Measurements from ENCODE around the gene FBLN5. TPM values are rescaled to one million over a fixed set of nuclear protein-coding genes. Genes with fewer than 3 reads are reported as not detected.

Gene FBLN5
- total and polyA plus RNA-seq, 2 donors (not counting 1 experiment from before 2014, with no cell fraction given), result 33.4 to 47.5 TPM

DNA sequence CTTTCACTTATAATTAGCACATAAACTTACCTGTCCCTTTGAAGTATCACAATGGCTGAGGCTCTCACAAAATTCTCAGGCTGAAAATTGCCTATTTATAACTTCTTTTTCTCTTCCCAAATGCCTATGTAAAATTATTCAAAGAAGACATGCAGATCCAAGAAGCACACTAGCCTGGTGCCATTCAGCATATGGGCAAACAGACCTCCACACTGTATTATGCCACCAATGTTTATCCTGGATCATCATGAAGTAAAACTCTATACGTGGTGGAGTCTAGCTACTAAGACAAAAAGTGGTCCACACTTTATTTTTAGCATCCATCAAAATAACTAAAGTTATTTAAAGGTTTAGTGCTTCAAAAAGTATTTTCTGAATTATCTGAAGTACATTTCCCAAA, 95.9 kb downstream of the FBLN5 start:
- Histone ChIP-seq H3K36me3 (ENCODE audit: control insufficient read depth, insufficient read depth, low read length) (no peaks in the 10 kb centered on the region), H3K27me3 (ENCODE audit: control insufficient read depth, insufficient read depth, low read length) (no peaks in the 10 kb centered on the region), H3K79me2 (ENCODE audit: control insufficient read depth, insufficient read depth, low read length) (no peaks in the 10 kb centered on the region), H3K9me3 (ENCODE audit: control insufficient read depth, insufficient read depth, low read depth, low read length) (no peaks in the 10 kb centered on the region), H3K4me1 (ENCODE audit: control insufficient read depth, extremely low read depth, insufficient read depth, low read length) (no peaks in the 10 kb centered on the region), H3K4me2 (ENCODE audit: extremely low read depth, insufficient read depth, low read length) (no peak overlapping the region), H4K20me1 (ENCODE audit: control insufficient read depth, extremely low read depth, insufficient read depth, low read length) (no peaks in the 10 kb centered on the region), H3K4me3 (replicated peaks in 1 of 4; ENCODE audit: control extremely low read depth in 1 of 4, insufficient read depth in 1 of 4, low read depth in 3 of 4, low read length in 4 of 4) (no peak overlapping the region), H3K9ac (ENCODE audit: insufficient read depth, low read length) (no peak overlapping the region), H2AFZ (ENCODE audit: low read length) (no peak overlapping the region), H3K27ac (ENCODE audit: insufficient read depth, low read length) (no peak overlapping the region)
- DNase-seq (ENCODE audit: low read depth in 2 of 2), result no peak
- no peak for TF ChIP-seq EZH2 (IDR thresholded peaks at IDR 0.05; ENCODE audit: low read length, missing control alignments)
- TF ChIP-seq, protein P1, sequence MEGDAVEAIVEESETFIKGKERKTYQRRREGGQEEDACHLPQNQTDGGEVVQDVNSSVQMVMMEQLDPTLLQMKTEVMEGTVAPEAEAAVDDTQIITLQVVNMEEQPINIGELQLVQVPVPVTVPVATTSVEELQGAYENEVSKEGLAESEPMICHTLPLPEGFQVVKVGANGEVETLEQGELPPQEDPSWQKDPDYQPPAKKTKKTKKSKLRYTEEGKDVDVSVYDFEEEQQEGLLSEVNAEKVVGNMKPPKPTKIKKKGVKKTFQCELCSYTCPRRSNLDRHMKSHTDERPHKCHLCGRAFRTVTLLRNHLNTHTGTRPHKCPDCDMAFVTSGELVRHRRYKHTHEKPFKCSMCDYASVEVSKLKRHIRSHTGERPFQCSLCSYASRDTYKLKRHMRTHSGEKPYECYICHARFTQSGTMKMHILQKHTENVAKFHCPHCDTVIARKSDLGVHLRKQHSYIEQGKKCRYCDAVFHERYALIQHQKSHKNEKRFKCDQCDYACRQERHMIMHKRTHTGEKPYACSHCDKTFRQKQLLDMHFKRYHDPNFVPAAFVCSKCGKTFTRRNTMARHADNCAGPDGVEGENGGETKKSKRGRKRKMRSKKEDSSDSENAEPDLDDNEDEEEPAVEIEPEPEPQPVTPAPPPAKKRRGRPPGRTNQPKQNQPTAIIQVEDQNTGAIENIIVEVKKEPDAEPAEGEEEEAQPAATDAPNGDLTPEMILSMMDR (conservative IDR thresholded peaks at IDR 0.05 in 1 of 2, IDR thresholded peaks at IDR 0.05 in 1 of 2; ENCODE audit: low read depth in 1 of 2, low read length in 2 of 2), result no peak

DNA sequence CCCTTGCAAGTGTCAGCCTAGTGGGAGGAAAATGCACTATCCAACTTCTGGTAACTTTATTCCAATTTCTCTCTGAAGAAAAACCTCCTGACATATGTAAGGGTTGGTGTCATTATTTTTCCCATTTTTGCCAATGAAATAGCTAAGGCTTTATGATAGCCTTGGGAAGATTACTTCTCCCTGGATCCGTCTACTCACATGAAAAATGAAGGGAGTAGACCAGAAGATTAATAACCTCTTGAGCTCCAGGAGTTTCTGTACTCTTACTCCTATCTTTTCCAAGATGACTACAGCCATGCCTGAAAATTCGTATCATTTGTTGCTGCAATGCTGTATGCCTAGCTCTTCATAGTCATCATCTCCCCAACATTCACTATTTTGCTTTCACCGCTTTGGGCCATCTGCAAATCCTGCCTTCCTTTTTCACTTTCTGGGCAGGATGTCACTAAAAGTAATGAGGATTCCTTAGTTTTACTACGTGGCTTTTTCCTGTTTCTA, 98.9 kb downstream of the FBLN5 start:
- no peak overlapping the region for H3K27ac ChIP-seq (ENCODE audit: insufficient read depth, low read length)
- no peaks in the 10 kb centered on the region for H3K4me1 ChIP-seq (ENCODE audit: control insufficient read depth, extremely low read depth, insufficient read depth, low read length)
- H4K20me1 ChIP-seq (ENCODE audit: control insufficient read depth, extremely low read depth, insufficient read depth, low read length), result no peaks in the 10 kb centered on the region
- no peak overlapping the region for H3K4me3 ChIP-seq (replicated peaks in 1 of 4; ENCODE audit: control extremely low read depth in 1 of 4, insufficient read depth in 1 of 4, low read depth in 3 of 4, low read length in 4 of 4)
- no peak overlapping the region for H3K4me2 ChIP-seq (ENCODE audit: extremely low read depth, insufficient read depth, low read length)
- no peaks in the 10 kb centered on the region for H3K27me3 ChIP-seq (ENCODE audit: control insufficient read depth, insufficient read depth, low read length)
- H2AFZ ChIP-seq (ENCODE audit: low read length), result no peak overlapping the region
- TF ChIP-seq EZH2 (IDR thresholded peaks at IDR 0.05; ENCODE audit: low read length, missing control alignments), result no peak
- TF ChIP-seq, protein P1 (conservative IDR thresholded peaks at IDR 0.05 in 1 of 2, IDR thresholded peaks at IDR 0.05 in 1 of 2; ENCODE audit: low read depth in 1 of 2, low read length in 2 of 2), result no peak
- H3K79me2 ChIP-seq (ENCODE audit: control insufficient read depth, insufficient read depth, low read length), result no peaks in the 10 kb centered on the region
- no peak for DNase-seq (ENCODE audit: low read depth in 2 of 2)
- H3K9me3 ChIP-seq (ENCODE audit: control insufficient read depth, insufficient read depth, low read depth, low read length), result no peaks in the 10 kb centered on the region
- no peak overlapping the region for H3K9ac ChIP-seq (ENCODE audit: insufficient read depth, low read length)
- H3K36me3 ChIP-seq (ENCODE audit: control insufficient read depth, insufficient read depth, low read length), result no peaks in the 10 kb centered on the region

DNA sequence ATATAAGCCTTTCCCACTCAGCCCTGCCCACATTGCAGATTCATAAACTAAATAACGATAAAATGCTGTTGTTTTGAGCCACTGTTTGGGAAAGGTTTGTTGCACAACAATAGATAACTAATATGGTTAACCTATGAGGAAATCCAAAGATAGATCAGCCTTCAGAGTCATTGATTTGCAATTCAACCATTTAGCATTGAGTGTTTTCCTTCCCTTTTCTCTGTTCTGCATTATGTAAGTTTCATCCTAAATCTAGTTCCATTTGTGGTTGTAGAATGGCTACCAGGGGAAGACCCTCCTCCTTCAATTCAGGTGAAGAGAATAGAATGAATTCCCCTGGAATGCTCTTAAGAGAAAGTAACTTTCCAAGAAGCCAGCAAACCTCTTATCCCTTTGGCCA, 99.8 kb downstream of the FBLN5 start:
- Histone ChIP-seq H3K4me2 (ENCODE audit: extremely low read depth, insufficient read depth, low read length) (no peak overlapping the region), H3K9me3 (ENCODE audit: control insufficient read depth, insufficient read depth, low read depth, low read length) (no peaks in the 10 kb centered on the region), H4K20me1 (ENCODE audit: control insufficient read depth, extremely low read depth, insufficient read depth, low read length) (no peaks in the 10 kb centered on the region), H3K36me3 (ENCODE audit: control insufficient read depth, insufficient read depth, low read length) (no peaks in the 10 kb centered on the region), H3K9ac (ENCODE audit: insufficient read depth, low read length) (no peak overlapping the region), H3K79me2 (ENCODE audit: control insufficient read depth, insufficient read depth, low read length) (no peaks in the 10 kb centered on the region), H3K4me3 (replicated peaks in 1 of 4; ENCODE audit: control extremely low read depth in 1 of 4, insufficient read depth in 1 of 4, low read depth in 3 of 4, low read length in 4 of 4) (no peak overlapping the region), H3K27ac (ENCODE audit: insufficient read depth, low read length) (no peak overlapping the region), H2AFZ (ENCODE audit: low read length) (no peak overlapping the region), H3K4me1 (ENCODE audit: control insufficient read depth, extremely low read depth, insufficient read depth, low read length) (no peaks in the 10 kb centered on the region), H3K27me3 (ENCODE audit: control insufficient read depth, insufficient read depth, low read length) (no peaks in the 10 kb centered on the region)
- no peak for DNase-seq (ENCODE audit: low read depth in 2 of 2)
- TF ChIP-seq, protein P1 (conservative IDR thresholded peaks at IDR 0.05 in 1 of 2, IDR thresholded peaks at IDR 0.05 in 1 of 2; ENCODE audit: low read depth in 1 of 2, low read length in 2 of 2), result no peak
- TF ChIP-seq EZH2 (IDR thresholded peaks at IDR 0.05; ENCODE audit: low read length, missing control alignments), result no peak

Data from fibroblast of lung (primary cell).